ENCODE data around the gene RGMB. TPM values are rescaled to one million over a fixed set of nuclear protein-coding genes. Genes with fewer than 3 reads are reported as not detected.
A peak's percentile ranks its signal among the peaks of the same experiment; 100 is the strongest.
"Not testable (repeated sequence)": the region's sequence is repeated elsewhere in the genome, so short reads cannot be mapped to it uniquely, and the experiment has no call there.

RGMB gene
- total and polyA plus RNA-seq, 2 of the 13 experiments (the other 11 are each of a cell fraction or from before 2014, with no cell fraction given): 3.0 to 3.8 TPM

DNA sequence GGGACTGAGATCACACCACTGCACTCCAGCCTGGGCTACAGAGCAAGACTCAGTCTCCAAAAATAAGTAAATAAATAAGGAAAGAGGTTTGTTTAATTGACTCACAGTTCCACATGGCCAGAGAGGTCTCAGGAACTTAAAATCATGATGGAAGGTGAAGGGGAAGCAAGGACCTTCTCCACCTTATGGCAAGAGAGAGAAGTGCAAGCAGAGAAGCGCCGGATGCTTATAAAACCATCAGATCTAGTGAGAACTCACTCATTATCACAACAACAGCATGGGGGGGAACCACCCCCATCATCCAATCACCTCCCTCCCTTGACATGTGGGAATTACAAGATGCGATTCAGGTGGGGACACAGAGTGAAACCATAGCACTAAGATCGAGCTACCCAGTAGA lies 22.8 kb upstream of the RGMB start:
- intact Hi-C loops (cut with micrococcal nuclease; ENCODE audit: unreplicated experiment) (no loop called here), in situ Hi-C loops (cut with HindIII; ENCODE audit: extremely low pct_ligation_motif_present, low pct_unique_long_range_greater_than_20kb) (no loop called here)
- H2AFZ ChIP-seq (ENCODE audit: low read length): no peak overlapping the region
- BruUV-seq (replicated peaks): no TSS peak
- peak; percentile 56 for FAIRE-seq
- no peaks in the 10 kb centered on the region for H3K79me2 ChIP-seq (ENCODE audit: insufficient read depth, low read length)
- H3K36me3 ChIP-seq (replicated peaks in 1 of 2; ENCODE audit: control insufficient read depth in 1 of 2, insufficient read depth in 2 of 2, low read length in 2 of 2): no peaks in the 10 kb centered on the region
- no peak overlapping the region for H3K4me3 ChIP-seq (replicated peaks in 1 of 3; ENCODE audit: insufficient read depth in 1 of 3, low read depth in 2 of 3, low read length in 3 of 3)
- POLR2A ChIA-PET: no interaction called here
- WGBS (ENCODE audit: low lambda C conversion rate): 0% methylated on average over 4 of the region's 4 CpGs
- H3K9ac ChIP-seq (ENCODE audit: insufficient read depth, low read depth, low read length): no peak overlapping the region
- CTCF ChIA-PET (ENCODE audit: low intra/inter-chr PET ratio, low total read pairs): no interaction called here
- peak; percentile 89 for ATAC-seq
- no peak overlapping the region for H3K4me2 ChIP-seq (ENCODE audit: low read depth, low read length)
- no peaks in the 10 kb centered on the region for H4K20me1 ChIP-seq (ENCODE audit: insufficient read depth, low read length)
- peak; percentile 36 for TF ChIP-seq STAG1 (CRISPR knock-in tag; IDR thresholded peaks at IDR 0.05)
- no peak for TF ChIP-seq ESRRA (CRISPR knock-in tag; IDR thresholded peaks at IDR 0.05; ENCODE audit: low read depth)
- TF ChIP-seq CTCF (CRISPR knock-in tag; IDR thresholded peaks at IDR 0.05): peak; percentile 43
- no peaks in the 10 kb centered on the region for H3K9me3 ChIP-seq (ENCODE audit: low read length)
- no peaks in the 10 kb centered on the region for H3K4me1 ChIP-seq (ENCODE audit: insufficient read depth, low read length)
- H3K27ac ChIP-seq (ENCODE audit: extremely low read length, insufficient read depth, low read length): no peak overlapping the region
- 0 out of 5 replicates have a peak, but pooled peaks cover 0 to 4% of the 10 kb centered on the region in 2 experiments for H3K27me3 ChIP-seq (ENCODE audit: control insufficient read depth in 1 of 2, insufficient read depth in 2 of 2, low read length in 2 of 2)
- peak; percentile 31 for DNase-seq (ENCODE audit: low spot score)

DNA sequence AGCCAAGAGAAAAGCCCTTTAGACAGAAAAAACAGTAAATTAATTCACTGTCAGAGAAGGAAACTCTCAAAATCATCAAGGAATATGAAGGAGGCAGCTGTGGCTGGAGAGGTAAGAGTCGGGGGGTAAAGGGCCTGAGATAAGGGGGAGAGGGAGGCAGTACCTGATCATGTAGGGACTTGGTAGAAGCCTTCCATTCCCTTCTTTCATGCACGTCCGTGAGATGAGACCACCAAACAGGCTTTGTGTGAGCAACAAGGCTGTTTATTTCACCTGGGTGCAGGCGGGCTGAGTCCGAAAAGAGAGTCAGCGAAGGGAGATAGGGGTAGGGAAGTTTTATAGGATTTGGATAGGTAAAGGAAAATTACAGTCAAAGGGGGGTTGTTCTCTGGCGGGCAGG lies 21.1 kb upstream of the RGMB start:
- CTCF ChIA-PET (ENCODE audit: low intra/inter-chr PET ratio, low total read pairs); H3K79me2 ChIP-seq (ENCODE audit: insufficient read depth, low read length); H3K27ac ChIP-seq (ENCODE audit: extremely low read length, insufficient read depth, low read length); H3K4me1 ChIP-seq (ENCODE audit: insufficient read depth, low read length); H4K20me1 ChIP-seq (ENCODE audit: insufficient read depth, low read length); ATAC-seq; H3K36me3 ChIP-seq (replicated peaks in 1 of 2; ENCODE audit: control insufficient read depth in 1 of 2, insufficient read depth in 2 of 2, low read length in 2 of 2); H2AFZ ChIP-seq (ENCODE audit: low read length); DNase-seq (ENCODE audit: low spot score); BruUV-seq (replicated peaks); H3K27me3 ChIP-seq (ENCODE audit: control insufficient read depth in 1 of 2, insufficient read depth in 2 of 2, low read length in 2 of 2); POLR2A ChIA-PET; H3K4me3 ChIP-seq (replicated peaks in 1 of 3; ENCODE audit: insufficient read depth in 1 of 3, low read depth in 2 of 3, low read length in 3 of 3); H3K9me3 ChIP-seq (ENCODE audit: low read length); in situ Hi-C loops (cut with HindIII; ENCODE audit: extremely low pct_ligation_motif_present, low pct_unique_long_range_greater_than_20kb); FAIRE-seq; intact Hi-C loops (cut with micrococcal nuclease; ENCODE audit: unreplicated experiment); H3K4me2 ChIP-seq (ENCODE audit: low read depth, low read length); H3K9ac ChIP-seq (ENCODE audit: insufficient read depth, low read depth, low read length): not testable (repeated sequence)
- WGBS (ENCODE audit: low lambda C conversion rate): 5% methylated on average over 7 of the region's 7 CpGs

DNA sequence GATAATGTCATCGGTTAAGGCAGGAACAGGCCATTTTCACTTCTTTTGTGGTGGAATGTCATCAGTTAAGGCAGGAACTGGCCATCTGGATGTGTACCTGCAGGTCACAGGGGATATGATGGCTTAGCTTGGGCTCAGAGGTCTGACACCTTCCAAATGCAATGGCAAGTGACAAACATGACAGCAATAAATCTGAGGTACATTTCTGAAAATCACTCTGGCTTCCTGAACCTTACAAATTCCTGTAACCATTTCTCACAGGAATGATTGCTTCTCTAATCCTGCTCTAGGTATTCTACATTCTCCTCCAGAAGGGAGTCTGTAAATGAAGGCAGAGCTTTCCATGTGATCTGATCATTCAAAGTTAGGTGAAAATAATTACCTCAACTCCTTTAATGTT lies 20.7 kb upstream of the RGMB start:
- H3K4me1 ChIP-seq (ENCODE audit: insufficient read depth, low read length); H3K36me3 ChIP-seq (replicated peaks in 1 of 2; ENCODE audit: control insufficient read depth in 1 of 2, insufficient read depth in 2 of 2, low read length in 2 of 2); DNase-seq (ENCODE audit: low spot score); FAIRE-seq; H3K4me3 ChIP-seq (replicated peaks in 1 of 3; ENCODE audit: insufficient read depth in 1 of 3, low read depth in 2 of 3, low read length in 3 of 3); H3K9ac ChIP-seq (ENCODE audit: insufficient read depth, low read depth, low read length); intact Hi-C loops (cut with micrococcal nuclease; ENCODE audit: unreplicated experiment); CTCF ChIA-PET (ENCODE audit: low intra/inter-chr PET ratio, low total read pairs); H3K4me2 ChIP-seq (ENCODE audit: low read depth, low read length); H2AFZ ChIP-seq (ENCODE audit: low read length); H3K79me2 ChIP-seq (ENCODE audit: insufficient read depth, low read length); in situ Hi-C loops (cut with HindIII; ENCODE audit: extremely low pct_ligation_motif_present, low pct_unique_long_range_greater_than_20kb); H3K27me3 ChIP-seq (ENCODE audit: control insufficient read depth in 1 of 2, insufficient read depth in 2 of 2, low read length in 2 of 2); ATAC-seq; H3K9me3 ChIP-seq (ENCODE audit: low read length); BruUV-seq (replicated peaks); H3K27ac ChIP-seq (ENCODE audit: extremely low read length, insufficient read depth, low read length); POLR2A ChIA-PET; H4K20me1 ChIP-seq (ENCODE audit: insufficient read depth, low read length): not testable (repeated sequence)
- WGBS (ENCODE audit: low lambda C conversion rate): 0% methylated on average over 1 of the region's 1 CpG

All from HepG2 (cell line).